SK-N-SH treated with all-trans-retinoic acid at 6 μM for 48 hours (cell line): ENCODE measurements around the gene CD63.
A peak's percentile ranks its signal among the peaks of the same experiment; 100 is the strongest.

Experiments used
- ATAC-seq: fragments of 200-7000 bp; cut with Tn5 transposase; 3 replicates; pipeline ENCODE4 v1.9.1; 2020; ENCODE audit warnings: mild to moderate bottlenecking, moderate library complexity
- ARNTL ChIP-seq: fragments of 450-650 bp; formaldehyde crosslinking; IDR thresholded peaks from 2 replicates; pipeline ENCODE4 v1.5.0; 2020; ENCODE audit warnings: low read depth, mild to moderate bottlenecking, moderate library complexity, borderline replicate concordance
- BACH2 ChIP-seq: fragments of 250-450 bp; sonication (Bioruptor Pico); IDR thresholded peaks from 2 replicates; pipeline ENCODE4 v1.9.0; 2021; ENCODE audit warnings: mild to moderate bottlenecking, borderline replicate concordance
- CSDC2 ChIP-seq: fragments of 250-450 bp; sonication (Bioruptor Pico); IDR thresholded peaks from 2 replicates; pipeline ENCODE4 v1.5.0; 2020; ENCODE audit warnings: mild to moderate bottlenecking, moderate library complexity
- ESRRG ChIP-seq: fragments of 250-450 bp; sonication (Bioruptor Pico); IDR thresholded peaks from 2 replicates; pipeline ENCODE4 v1.6.1; 2021; ENCODE audit warnings: mild to moderate bottlenecking
- ISL1 ChIP-seq: fragments of 250-450 bp; sonication (Bioruptor Pico); IDR thresholded peaks from 2 replicates; pipeline ENCODE4 v2.1.2; 2022; ENCODE audit warnings: mild to moderate bottlenecking, moderate library complexity
- OSR1 ChIP-seq: fragments of 250-450 bp; sonication (Bioruptor Pico); IDR thresholded peaks from 2 replicates; pipeline ENCODE4 v1.8.0; 2022; ENCODE audit warnings: moderate library complexity, mild to moderate bottlenecking, inconsistent platforms
- POU6F1 ChIP-seq: fragments of 250-450 bp; sonication (Bioruptor Pico); IDR thresholded peaks from 2 replicates; pipeline ENCODE4 v1.8.0; 2021; ENCODE audit warnings: low read depth, mild to moderate bottlenecking, moderate library complexity, borderline replicate concordance
- PPARA ChIP-seq: fragments of 250-450 bp; sonication (Bioruptor Pico); IDR thresholded peaks from 2 replicates; pipeline ENCODE4 v1.5.0; 2020; ENCODE audit warnings: mild to moderate bottlenecking, borderline replicate concordance
- SNAI2 ChIP-seq: fragments of 250-450 bp; sonication (Bioruptor Pico); IDR thresholded peaks from 2 replicates; pipeline ENCODE4 v1.5.0; 2020; ENCODE audit warnings: mild to moderate bottlenecking, moderate library complexity
- TCF4 ChIP-seq: fragments of 250-450 bp; sonication (Bioruptor Pico); IDR thresholded peaks from 2 replicates; pipeline ENCODE4 v1.8.0; 2021; ENCODE audit warnings: mild to moderate bottlenecking, moderate library complexity, borderline replicate concordance
- TOX ChIP-seq: fragments of 250-450 bp; sonication (Bioruptor Pico); IDR thresholded peaks from 2 replicates; pipeline ENCODE4 v1.8.0; 2021; ENCODE audit warnings: mild to moderate bottlenecking, moderate library complexity, borderline replicate concordance
- ZC3H10 ChIP-seq: fragments of 250-450 bp; sonication (Bioruptor Pico); IDR thresholded peaks from 2 replicates; pipeline ENCODE4 v1.5.1; 2021; ENCODE audit warnings: mild to moderate bottlenecking, moderate library complexity
- ZFP3 ChIP-seq: fragments of 250-450 bp; sonication (Bioruptor Pico); IDR thresholded peaks from 2 replicates; pipeline ENCODE4 v1.5.0; 2020; ENCODE audit warnings: mild to moderate bottlenecking, moderate library complexity
- ZFP30 ChIP-seq: fragments of 450-650 bp; formaldehyde crosslinking; IDR thresholded peaks from 2 replicates; pipeline ENCODE4 v1.5.0; 2022; ENCODE audit warnings: mild to moderate bottlenecking, moderate library complexity
- ZNF565 ChIP-seq: fragments of 450-650 bp; formaldehyde crosslinking; conservative IDR thresholded peaks from 2 replicates; pipeline ENCODE4 v1.5.0; 2020; ENCODE audit warnings: low read depth, mild to moderate bottlenecking, moderate library complexity
- ZNF70 ChIP-seq: fragments of 450-650 bp; formaldehyde crosslinking; IDR thresholded peaks from 2 replicates; pipeline ENCODE4 v1.5.0; 2020; ENCODE audit warnings: mild to moderate bottlenecking, moderate library complexity
- ZNF8 ChIP-seq: fragments of 450-650 bp; formaldehyde crosslinking; IDR thresholded peaks from 2 replicates; pipeline ENCODE4 v1.5.0; 2020; ENCODE audit warnings: mild to moderate bottlenecking, moderate library complexity
- TF ChIP-seq, protein P1 (sequence below): fragments of 250-450 bp; sonication (Bioruptor Pico); IDR thresholded peaks from 2 replicates; pipeline ENCODE4 v1.5.1; 2021; ENCODE audit warnings: mild to moderate bottlenecking, moderate library complexity
- TF ChIP-seq, protein P2 (sequence below): fragments of 250-450 bp; sonication (Bioruptor Pico); IDR thresholded peaks from 2 replicates; pipeline ENCODE4 v1.5.0; 2020; ENCODE audit warnings: mild to moderate bottlenecking, moderate library complexity
- TF ChIP-seq, protein P3 (sequence below): fragments of 250-450 bp; sonication (Bioruptor Pico); IDR thresholded peaks from 2 replicates; pipeline ENCODE4 v1.5.1; 2020; ENCODE audit warnings: low read depth, mild to moderate bottlenecking, moderate library complexity

Gene CD63

GRCh38 chr12:55746174-55746912 lies 17.5 kb upstream of the CD63 start:
- no peak for TF ChIP-seq BACH2 (CRISPR knock-in tag)
- TF ChIP-seq, protein P1, sequence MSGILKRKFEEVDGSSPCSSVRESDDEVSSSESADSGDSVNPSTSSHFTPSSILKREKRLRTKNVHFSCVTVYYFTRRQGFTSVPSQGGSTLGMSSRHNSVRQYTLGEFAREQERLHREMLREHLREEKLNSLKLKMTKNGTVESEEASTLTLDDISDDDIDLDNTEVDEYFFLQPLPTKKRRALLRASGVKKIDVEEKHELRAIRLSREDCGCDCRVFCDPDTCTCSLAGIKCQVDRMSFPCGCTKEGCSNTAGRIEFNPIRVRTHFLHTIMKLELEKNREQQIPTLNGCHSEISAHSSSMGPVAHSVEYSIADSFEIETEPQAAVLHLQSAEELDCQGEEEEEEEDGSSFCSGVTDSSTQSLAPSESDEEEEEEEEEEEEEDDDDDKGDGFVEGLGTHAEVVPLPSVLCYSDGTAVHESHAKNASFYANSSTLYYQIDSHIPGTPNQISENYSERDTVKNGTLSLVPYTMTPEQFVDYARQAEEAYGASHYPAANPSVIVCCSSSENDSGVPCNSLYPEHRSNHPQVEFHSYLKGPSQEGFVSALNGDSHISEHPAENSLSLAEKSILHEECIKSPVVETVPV (CRISPR knock-in tag), result no peak
- no peak for TF ChIP-seq SNAI2
- TF ChIP-seq ZC3H10 (CRISPR knock-in tag), result no peak
- TF ChIP-seq, protein P2, sequence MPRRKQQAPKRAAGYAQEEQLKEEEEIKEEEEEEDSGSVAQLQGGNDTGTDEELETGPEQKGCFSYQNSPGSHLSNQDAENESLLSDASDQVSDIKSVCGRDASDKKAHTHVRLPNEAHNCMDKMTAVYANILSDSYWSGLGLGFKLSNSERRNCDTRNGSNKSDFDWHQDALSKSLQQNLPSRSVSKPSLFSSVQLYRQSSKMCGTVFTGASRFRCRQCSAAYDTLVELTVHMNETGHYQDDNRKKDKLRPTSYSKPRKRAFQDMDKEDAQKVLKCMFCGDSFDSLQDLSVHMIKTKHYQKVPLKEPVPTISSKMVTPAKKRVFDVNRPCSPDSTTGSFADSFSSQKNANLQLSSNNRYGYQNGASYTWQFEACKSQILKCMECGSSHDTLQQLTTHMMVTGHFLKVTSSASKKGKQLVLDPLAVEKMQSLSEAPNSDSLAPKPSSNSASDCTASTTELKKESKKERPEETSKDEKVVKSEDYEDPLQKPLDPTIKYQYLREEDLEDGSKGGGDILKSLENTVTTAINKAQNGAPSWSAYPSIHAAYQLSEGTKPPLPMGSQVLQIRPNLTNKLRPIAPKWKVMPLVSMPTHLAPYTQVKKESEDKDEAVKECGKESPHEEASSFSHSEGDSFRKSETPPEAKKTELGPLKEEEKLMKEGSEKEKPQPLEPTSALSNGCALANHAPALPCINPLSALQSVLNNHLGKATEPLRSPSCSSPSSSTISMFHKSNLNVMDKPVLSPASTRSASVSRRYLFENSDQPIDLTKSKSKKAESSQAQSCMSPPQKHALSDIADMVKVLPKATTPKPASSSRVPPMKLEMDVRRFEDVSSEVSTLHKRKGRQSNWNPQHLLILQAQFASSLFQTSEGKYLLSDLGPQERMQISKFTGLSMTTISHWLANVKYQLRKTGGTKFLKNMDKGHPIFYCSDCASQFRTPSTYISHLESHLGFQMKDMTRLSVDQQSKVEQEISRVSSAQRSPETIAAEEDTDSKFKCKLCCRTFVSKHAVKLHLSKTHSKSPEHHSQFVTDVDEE (CRISPR knock-in tag), result no peak
- TF ChIP-seq CSDC2 (CRISPR knock-in tag), result no peak
- no peak for TF ChIP-seq PPARA
- ATAC-seq, result no peak

DNA sequence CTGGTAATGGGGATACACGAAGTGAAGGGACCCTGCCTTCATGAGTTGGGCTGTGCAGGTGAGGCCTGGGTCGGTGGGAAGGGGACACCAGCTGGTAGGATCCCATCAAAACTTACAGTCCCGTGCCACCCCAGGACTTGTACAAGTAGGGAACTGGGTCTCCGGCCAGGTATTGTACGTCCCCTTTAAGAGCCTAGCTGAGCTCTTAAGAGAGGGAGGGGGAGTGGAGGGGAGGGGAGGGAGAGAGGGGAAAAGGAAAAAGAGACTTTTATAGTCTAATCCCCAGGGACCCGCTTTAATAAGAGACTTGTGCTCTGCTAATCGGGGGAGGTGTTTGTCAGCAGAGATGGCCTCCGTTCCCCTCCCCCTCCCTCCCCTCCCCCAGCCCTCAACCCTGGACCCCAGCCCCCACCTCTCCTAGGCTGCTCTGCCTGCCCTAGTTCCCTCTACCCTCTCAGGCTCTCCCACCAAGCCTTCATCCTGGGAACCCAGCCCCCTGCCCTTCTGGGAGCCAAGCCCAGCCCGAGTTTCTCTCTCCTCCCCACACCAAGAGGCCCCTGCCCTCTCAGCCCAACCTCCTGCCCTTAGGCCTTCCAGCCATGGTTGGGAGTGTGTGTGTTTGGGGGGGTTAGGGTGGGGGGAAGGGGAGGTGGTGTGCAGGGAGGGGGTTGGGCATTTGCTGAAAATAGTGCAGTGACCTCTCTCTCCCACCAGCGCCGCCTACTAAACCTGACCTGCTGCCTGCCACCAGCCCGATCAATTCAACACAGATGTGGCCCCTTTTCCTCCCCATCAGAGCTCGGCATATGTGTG lies 16.8 kb upstream of the CD63 start:
- TF ChIP-seq ESRRG (no peak), POU6F1 (no peak), ZFP30 (CRISPR knock-in tag) (no peak), ZNF70 (CRISPR knock-in tag) (no peak), TOX (CRISPR knock-in tag) (no peak), ZNF565 (CRISPR knock-in tag) (no peak), TCF4 (CRISPR knock-in tag) (no peak), ARNTL (CRISPR knock-in tag) (no peak), OSR1 (CRISPR knock-in tag) (no peak), ISL1 (CRISPR knock-in tag) (no peak), ZFP3 (CRISPR knock-in tag) (no peak), BACH2 (CRISPR knock-in tag) (no peak), ZC3H10 (CRISPR knock-in tag) (no peak), SNAI2 (no peak), PPARA (no peak)
- ATAC-seq, result peak; percentile 6; the same call in 1 of the 3 replicates

- ATAC-seq, result peak; percentile 34
- TF ChIP-seq ESRRG (no peak), ISL1 (CRISPR knock-in tag) (no peak), POU6F1 (no peak), ZC3H10 (CRISPR knock-in tag) (no peak), ZNF565 (CRISPR knock-in tag) (no peak), ARNTL (CRISPR knock-in tag) (no peak), TCF4 (CRISPR knock-in tag) (no peak), ZFP3 (CRISPR knock-in tag) (no peak), ZNF8 (CRISPR knock-in tag) (no peak), SNAI2 (no peak), CSDC2 (CRISPR knock-in tag) (no peak)
- TF ChIP-seq, protein P1 (CRISPR knock-in tag), result no peak
- TF ChIP-seq, protein P3, sequence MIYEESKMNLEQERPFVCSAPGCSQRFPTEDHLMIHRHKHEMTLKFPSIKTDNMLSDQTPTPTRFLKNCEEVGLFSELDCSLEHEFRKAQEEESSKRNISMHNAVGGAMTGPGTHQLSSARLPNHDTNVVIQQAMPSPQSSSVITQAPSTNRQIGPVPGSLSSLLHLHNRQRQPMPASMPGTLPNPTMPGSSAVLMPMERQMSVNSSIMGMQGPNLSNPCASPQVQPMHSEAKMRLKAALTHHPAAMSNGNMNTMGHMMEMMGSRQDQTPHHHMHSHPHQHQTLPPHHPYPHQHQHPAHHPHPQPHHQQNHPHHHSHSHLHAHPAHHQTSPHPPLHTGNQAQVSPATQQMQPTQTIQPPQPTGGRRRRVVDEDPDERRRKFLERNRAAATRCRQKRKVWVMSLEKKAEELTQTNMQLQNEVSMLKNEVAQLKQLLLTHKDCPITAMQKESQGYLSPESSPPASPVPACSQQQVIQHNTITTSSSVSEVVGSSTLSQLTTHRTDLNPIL (CRISPR knock-in tag), result no peak
- TF ChIP-seq, protein P2 (CRISPR knock-in tag), result no peak
Measured at GRCh38 chr12:55744340-55745030, 15.7 kb upstream of the CD63 start.
